Breast epithelium (tissue), 4 donors: ENCODE results near the gene NUBP1. TPM values are rescaled to one million over a fixed set of nuclear protein-coding genes. Genes with fewer than 3 reads are reported as not detected.

Source experiments
- DNase-seq, 2 donors: peaks; one replicate each; pipeline ENCODE4 v3.0.0-alpha.2; 2019; ENCODE audit warnings: low spot score in 2 of 2
- H3K27ac ChIP-seq, 2 donors: fragments of 200-600 bp; sonication (generic) in 1 of 2; one replicate each; pipeline ENCODE4 v1.5.1; 2016 to 2019; ENCODE audit warnings: mild to moderate bottlenecking in 1 of 2
- H3K27me3 ChIP-seq, 2 donors: fragments of 200-600 bp; sonication (generic) in 1 of 2; one replicate each; pipeline versions ENCODE4 v1.5.1 to v1.6.0; 2017 to 2019; ENCODE audit warnings: control low read depth in 1 of 2, mild to moderate bottlenecking in 1 of 2
- H3K36me3 ChIP-seq: fragments of 200-600 bp; one replicate; pipeline ENCODE4 v1.5.1; 2019
- H3K4me1 ChIP-seq, 2 donors: fragments of 200-600 bp; sonication (generic); one replicate each; pipeline ENCODE4 v1.5.1; 2016 to 2019; ENCODE audit warnings: control low read depth in 1 of 2
- H3K4me3 ChIP-seq, 3 donors: fragments of 200-600 bp; sonication (generic); 1 replicate in 2 of 3; 2 replicates in 1 of 3; pipeline ENCODE4 v1.5.1; 2016 to 2019; ENCODE audit warnings: mild to moderate bottlenecking in 3 of 3, moderate library complexity in 2 of 3
- H3K9me3 ChIP-seq, 2 donors: fragments of 200-600 bp; sonication (generic) in 1 of 2; one replicate each; pipeline ENCODE4 v1.5.1; 2016 to 2019; ENCODE audit warnings: control low read depth in 1 of 2
- CTCF ChIP-seq, 3 donors: fragments of 450-650 bp; IDR thresholded peaks; one replicate each; pipeline ENCODE4 v1.5.1; 2016 to 2017; ENCODE audit warnings: antibody characterized with exemption in 3 of 3, mild to moderate bottlenecking in 3 of 3, moderate library complexity in 3 of 3
- POLR2A ChIP-seq: fragments of 450-650 bp; IDR thresholded peaks from one replicate; pipeline ENCODE4 v1.6.1; 2016; ENCODE audit warnings: antibody characterized with exemption, mild to moderate bottlenecking, moderate library complexity
- POLR2AphosphoS5 ChIP-seq, 3 donors: sonication (generic); formaldehyde crosslinking; IDR thresholded peaks; one replicate each; pipeline ENCODE4 v1.6.1; 2017; ENCODE audit warnings: antibody characterized with exemption in 3 of 3
- intact Hi-C: fragments of 100-400 bp; cut with DNase I; formaldehyde crosslinking; loops from one replicate; pipeline ENCODE4 v1.15.1; 2023; ENCODE audit warnings: low total_unique reads
- total RNA-seq, 3 donors: library from RNA; depleted of rRNA; stranded (reverse); fragments of >200 nt; gene quantifications; one replicate each; pipeline ENCODE4 v1.1.0, GENCODE V29; 2016

NUBP1 gene
- total RNA-seq, 3 donors from 2014 or later: 19.7 to 32.1 (median 28.8) TPM

GRCh38 chr16:10744370-10745030 is 858 bp downstream of the NUBP1 start:
- no peak for TF ChIP-seq POLR2AphosphoS5 (IDR thresholded peaks at IDR 0.05)
- TF ChIP-seq POLR2A: no peak
- intact Hi-C loops: no loop called here
- Histone ChIP-seq H3K27me3 (no peaks in the 10 kb centered on the region), H3K36me3 (no peaks in the 10 kb centered on the region), H3K4me1 (no peaks in the 10 kb centered on the region), H3K27ac (peak overlapping the region; percentile 98 to 99), H3K4me3 (peak overlapping the region; percentile 57 to 84 (median 64)), H3K9me3 (no peaks in the 10 kb centered on the region)
- DNase-seq: peak; percentile 24 to 25

GRCh38 chr16:10745841-10746240 is 2.2 kb downstream of the NUBP1 start:
- no peaks in the 10 kb centered on the region for H3K27me3 ChIP-seq
- H3K4me3 ChIP-seq: no peak overlapping the region
- no peaks in the 10 kb centered on the region for H3K4me1 ChIP-seq
- peak in 1 of 2 donors; percentile 9 for DNase-seq
- no peaks in the 10 kb centered on the region for H3K9me3 ChIP-seq
- TF ChIP-seq CTCF (IDR thresholded peaks at IDR 0.05): no peak
- no peak for TF ChIP-seq POLR2A
- no peak for TF ChIP-seq POLR2AphosphoS5 (IDR thresholded peaks at IDR 0.05)
- intact Hi-C loops: no loop called here
- no peaks in the 10 kb centered on the region for H3K36me3 ChIP-seq
- no peak overlapping the region for H3K27ac ChIP-seq

- H3K4me1 ChIP-seq: no peaks in the 10 kb centered on the region
- TF ChIP-seq POLR2A: no peak
- no peak for TF ChIP-seq CTCF (IDR thresholded peaks at IDR 0.05)
- no peak for TF ChIP-seq POLR2AphosphoS5 (IDR thresholded peaks at IDR 0.05)
- H3K36me3 ChIP-seq: no peaks in the 10 kb centered on the region
- H3K4me3 ChIP-seq: no peak overlapping the region
- no peak overlapping the region for H3K27ac ChIP-seq
- intact Hi-C loops: loop anchor here (10.0 kb wide), 1 partner anchor 64 kb away; the partner anchor contains the start of gene TVP23A
- no peak for DNase-seq
- no peaks in the 10 kb centered on the region for H3K9me3 ChIP-seq
- no peaks in the 10 kb centered on the region for H3K27me3 ChIP-seq
Observed at GRCh38 chr16:10750793-10751192, 7.2 kb downstream of the NUBP1 start.

- Histone ChIP-seq H3K9me3 (no peaks in the 10 kb centered on the region), H3K4me3 (no peak overlapping the region), H3K27ac (no peak overlapping the region), H3K4me1 (no peaks in the 10 kb centered on the region), H3K27me3 (no peaks in the 10 kb centered on the region), H3K36me3 (no peaks in the 10 kb centered on the region)
- intact Hi-C loops: loop anchor here (10.0 kb wide), 1 partner anchor 64 kb away; the partner anchor contains the start of gene TVP23A
- TF ChIP-seq POLR2A (no peak), POLR2AphosphoS5 (IDR thresholded peaks at IDR 0.05) (no peak), CTCF (IDR thresholded peaks at IDR 0.05) (no peak)
- DNase-seq: no peak
Observed at GRCh38 chr16:10751291-10751697, 7.7 kb downstream of the NUBP1 start.

DNA sequence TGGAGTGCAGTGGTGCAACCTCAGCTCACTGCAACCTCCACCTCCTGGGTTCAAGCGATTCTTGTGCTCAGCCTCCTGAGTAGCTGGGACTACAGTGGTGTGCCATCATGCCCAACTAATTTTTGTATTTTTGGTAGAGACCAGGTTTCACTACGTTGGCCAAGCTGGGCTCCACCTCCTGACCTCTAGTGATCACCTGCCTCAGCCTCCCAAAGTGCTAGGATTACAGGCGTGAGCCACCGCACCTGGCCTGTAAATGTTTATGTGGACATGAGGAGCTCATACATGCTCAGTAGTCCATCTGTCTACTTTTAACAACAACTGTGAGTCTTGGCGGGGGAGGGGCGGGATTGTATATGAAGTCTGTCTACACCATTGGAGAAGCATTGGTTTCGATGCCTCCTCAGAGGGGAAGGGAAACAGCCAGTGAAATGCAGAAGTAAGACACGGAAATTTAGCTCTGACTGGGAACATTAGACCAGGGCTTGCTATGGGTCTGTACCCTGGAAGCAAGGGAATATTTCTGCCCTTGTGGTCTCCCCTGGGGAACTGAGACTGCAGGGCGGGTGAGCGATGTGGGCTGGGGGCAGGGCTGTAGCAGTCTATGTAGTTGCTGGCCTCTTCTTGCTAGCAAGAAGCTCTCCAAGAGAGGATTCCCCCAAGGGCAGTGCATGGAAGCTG is 9.3 kb downstream of the NUBP1 start:
- no peaks in the 10 kb centered on the region for H3K27me3 ChIP-seq
- TF ChIP-seq CTCF (IDR thresholded peaks at IDR 0.05) (no peak), POLR2AphosphoS5 (IDR thresholded peaks at IDR 0.05) (no peak), POLR2A (no peak)
- DNase-seq: no peak
- H3K36me3 ChIP-seq: peaks cover under 1% of the 10 kb centered on the region
- H3K27ac ChIP-seq: no peak overlapping the region
- H3K4me1 ChIP-seq: no peaks in the 10 kb centered on the region
- intact Hi-C loops: loop anchor here (10.0 kb wide), 1 partner anchor 62 kb away; the partner anchor contains the start of gene TVP23A
- H3K4me3 ChIP-seq: no peak overlapping the region
- H3K9me3 ChIP-seq: no peaks in the 10 kb centered on the region
